ENCODE measurements around the gene GGCX. TPM values are rescaled to one million over a fixed set of nuclear protein-coding genes. Genes with fewer than 3 reads are reported as not detected.
"Not testable (repeated sequence)": the region's sequence is repeated elsewhere in the genome, so short reads cannot be mapped to it uniquely, and the experiment has no call there.

Gene GGCX
- total RNA-seq, 1 experiment from 2014 or later = 56.2 TPM

- no peak for DNase-seq (ENCODE audit: low read depth)
These were observed 33.5 kb upstream of the GGCX start for GRCh38 chr2:85594715-85595300.

DNA sequence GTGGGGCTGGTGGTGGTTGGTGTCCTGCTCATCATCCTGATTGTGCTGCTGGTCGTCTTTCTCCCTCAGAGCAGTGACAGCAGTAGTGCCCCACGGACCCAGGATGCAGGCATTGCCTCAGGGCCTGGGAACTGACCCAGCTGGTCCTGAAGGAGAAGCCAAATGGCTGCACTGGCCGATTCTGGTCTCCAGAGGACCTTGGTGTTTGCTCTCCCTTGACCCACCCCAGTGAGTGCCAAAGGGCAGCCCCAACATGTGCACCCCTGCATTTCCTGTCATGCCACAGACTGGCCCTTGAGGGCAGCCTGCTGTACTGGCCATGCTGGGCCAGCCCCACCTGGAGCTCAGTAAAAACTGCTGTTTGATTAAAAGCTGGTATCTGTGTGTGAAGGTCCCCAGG is 31.7 kb upstream of the GGCX start:
- DNase-seq (ENCODE audit: low read depth) = no peak

DNA sequence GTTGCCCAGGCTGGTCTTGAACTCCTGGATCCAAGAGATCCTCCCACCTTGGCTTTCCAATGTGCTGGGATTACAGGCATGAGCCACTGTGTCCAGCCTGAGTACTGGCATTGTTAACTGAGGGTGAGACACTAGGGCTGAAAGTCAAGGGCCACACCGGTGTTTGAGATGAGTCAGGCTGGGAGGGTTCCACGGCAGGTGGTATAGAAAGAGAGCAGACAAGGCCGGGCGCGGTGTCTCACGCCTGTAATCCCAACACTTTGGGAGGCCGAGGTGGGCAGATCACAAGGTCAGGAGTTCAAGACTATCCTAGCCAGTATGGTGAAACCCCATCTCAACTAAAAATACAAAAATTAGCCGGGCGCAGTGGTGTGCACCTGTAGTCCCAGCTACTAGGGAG is 31.0 kb upstream of the GGCX start:
- not testable (repeated sequence) for DNase-seq (ENCODE audit: low read depth)

- DNase-seq (ENCODE audit: low read depth) = no peak
These were observed 30.3 kb upstream of the GGCX start for GRCh38 chr2:85591563-85591962.

- no peak for DNase-seq (ENCODE audit: low read depth)
These were observed 29.7 kb upstream of the GGCX start for GRCh38 chr2:85590950-85591349.

DNA sequence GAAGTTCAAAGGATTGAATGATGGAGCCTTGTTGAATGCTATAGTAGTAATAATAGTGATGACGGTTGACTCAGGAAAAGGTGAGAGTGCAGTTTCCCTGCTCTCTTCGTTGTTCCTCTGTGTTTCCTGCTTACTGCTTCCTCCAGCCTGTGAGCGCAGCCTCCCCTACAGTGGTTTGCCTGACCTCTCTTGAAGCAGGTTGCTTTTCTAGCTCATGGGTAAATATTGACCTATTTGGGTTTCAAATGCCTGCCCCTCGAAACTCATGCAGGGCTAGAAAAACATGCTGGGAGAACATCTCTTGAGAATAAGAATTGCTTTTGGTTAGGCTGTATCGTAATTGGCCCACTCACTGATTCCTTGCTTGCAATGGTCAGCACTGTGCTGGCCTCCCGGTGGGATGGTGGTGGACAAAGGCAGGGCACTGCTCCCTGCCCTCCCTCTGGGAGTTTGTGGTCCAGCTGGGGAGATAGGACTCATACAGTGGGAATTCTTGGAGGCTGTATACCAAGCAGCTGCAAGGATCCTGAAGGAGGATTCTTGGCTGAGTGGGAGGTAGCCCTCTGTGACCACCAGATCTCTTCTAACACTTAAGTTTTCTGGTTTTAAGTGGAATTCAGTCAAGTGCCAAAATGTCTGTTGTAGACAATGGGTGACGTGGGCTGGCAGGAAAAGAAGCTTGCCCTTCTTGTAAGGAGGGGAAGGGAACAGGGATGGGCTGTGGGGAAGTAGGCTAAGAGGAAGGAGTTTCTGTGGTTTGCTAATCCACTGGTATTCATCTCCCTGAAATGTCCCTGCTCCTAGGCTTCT is 28.9 kb upstream of the GGCX start:
- DNase-seq (ENCODE audit: low read depth) = peak; percentile 82

- no peak for DNase-seq (ENCODE audit: low read depth)
These were observed 27.9 kb upstream of the GGCX start for GRCh38 chr2:85589181-85589580.

DNA sequence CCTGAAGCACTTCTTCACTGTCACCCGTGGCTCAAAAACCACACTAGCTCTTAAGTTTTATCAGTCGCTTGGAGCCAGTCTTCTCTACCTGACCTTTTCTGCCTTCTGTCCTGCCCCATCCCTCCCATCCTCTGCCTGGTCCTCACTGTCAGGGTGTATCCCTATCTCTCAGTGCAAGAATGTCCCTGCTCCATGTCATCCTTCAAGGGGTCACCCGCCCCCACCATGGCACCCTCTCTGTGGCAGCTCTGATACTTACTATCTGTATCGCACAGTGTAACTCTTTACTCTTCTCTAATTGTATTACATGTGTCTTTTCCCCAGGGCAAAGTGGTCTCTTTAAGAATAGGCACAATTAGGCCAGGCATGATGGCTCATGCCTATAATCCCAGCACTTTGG is 27.4 kb upstream of the GGCX start:
- DNase-seq (ENCODE audit: low read depth) = no peak

DNA sequence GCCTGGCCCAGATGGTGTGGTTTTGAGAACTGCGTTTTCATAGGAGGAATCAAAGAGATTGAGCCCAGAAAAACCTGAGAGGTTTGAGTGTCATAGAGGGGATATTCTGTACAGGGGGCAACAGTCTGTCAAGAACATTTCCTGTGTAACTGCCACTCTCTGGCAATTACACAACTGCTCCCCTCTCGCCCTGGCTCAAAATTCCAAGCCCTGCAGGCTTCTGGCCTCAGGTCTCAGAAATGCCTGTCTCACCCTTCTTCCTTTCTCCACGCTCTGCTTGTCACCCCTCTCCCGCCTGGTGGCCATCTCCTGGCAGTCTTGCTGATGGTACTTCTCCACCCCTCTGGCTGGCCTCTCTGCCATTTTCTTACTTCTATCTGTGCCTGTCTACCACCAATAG is 26.9 kb upstream of the GGCX start:
- no peak for DNase-seq (ENCODE audit: low read depth)

- DNase-seq (ENCODE audit: low read depth) = peak; percentile 87
These were observed 24.4 kb upstream of the GGCX start for GRCh38 chr2:85585781-85586105.

DNA sequence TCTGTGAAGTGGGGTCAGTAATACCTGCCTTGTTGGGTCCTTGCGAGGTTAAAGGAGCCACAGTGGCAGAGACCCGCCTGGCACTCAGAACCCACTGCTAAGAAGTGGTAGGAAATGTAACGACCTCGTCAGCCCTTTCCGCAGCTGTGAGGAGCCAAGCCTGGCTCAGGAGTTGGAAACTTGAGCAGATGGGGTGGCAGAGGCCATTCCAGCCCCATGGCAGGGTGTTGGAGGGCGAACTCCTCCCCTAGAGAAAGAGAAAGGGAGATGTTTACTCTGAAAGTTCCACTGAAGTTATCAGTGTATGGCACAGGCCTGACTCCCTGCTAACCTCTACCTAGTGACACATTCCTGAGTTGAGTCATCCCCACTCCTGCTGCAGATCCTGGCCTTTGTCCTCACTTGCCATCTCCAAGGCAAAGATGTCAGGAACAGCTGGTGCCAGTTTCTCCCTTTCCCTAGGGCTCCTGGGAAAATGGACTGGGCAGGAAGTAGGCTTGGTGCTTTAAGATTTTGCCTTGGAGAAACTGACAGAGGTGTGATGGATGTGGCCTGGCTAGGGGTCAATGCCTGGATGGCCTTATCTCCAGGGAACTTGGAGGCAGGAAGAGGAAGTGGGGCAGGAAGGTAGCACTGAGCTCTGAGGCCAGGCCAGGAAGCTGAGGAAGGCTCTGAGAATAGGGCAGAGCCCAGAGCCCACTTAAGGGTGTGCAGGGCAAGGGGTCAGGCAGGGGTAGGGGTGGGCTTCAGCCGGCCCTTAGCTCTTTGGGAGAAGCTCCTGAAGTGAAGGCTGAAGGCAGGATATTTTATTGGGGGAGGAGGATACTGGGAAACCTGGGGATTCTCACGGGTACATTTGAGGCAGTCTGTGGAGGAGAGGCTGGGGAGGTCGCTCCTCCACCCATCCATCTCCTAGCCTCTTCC is 23.8 kb upstream of the GGCX start:
- peak; percentile 95 for DNase-seq (ENCODE audit: low read depth)

GRCh38 chr2:85584354-85584856 is 23.1 kb upstream of the GGCX start, which contains the start of gene VAMP5:
TSS of gene VAMP5 (plus strand) at chr2:85584431. CDS start at chr2:85584491, 60 bp downstream.
- peak; percentile 30 for DNase-seq (ENCODE audit: low read depth)

DNA sequence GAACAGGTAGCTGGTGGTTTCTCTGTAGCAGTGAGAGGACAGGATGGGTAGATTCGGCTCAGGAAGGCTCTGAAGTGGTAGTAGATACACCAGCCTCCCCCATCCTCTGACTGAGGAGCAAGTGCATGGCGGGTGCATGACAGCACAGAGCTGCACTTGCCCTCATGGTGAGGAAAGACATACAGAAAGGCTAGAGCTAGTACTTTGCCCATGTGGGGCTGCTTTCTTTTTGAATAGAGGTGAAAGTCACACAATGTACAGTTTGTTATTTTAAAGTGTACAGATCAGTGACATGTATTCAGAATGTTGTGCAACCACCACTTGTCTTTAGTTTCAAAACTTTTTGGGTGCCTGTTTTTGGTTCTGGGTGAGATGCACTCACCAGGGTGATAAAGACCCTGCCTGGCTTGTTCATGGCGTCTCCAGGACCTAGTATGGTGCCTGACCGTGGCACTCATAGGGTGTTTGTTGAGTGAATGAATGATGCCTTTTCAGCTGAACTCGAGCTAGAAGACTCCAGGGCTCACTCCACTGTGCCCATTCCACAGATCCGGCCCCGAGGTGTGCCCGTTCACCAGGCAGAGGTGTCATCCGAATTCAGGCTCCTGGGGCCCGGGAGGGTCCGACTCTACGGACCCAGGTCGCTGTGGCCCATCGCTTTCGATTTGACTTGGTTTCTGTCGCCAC is 22.5 kb upstream of the GGCX start:
- DNase-seq (ENCODE audit: low read depth) = no peak

DNA sequence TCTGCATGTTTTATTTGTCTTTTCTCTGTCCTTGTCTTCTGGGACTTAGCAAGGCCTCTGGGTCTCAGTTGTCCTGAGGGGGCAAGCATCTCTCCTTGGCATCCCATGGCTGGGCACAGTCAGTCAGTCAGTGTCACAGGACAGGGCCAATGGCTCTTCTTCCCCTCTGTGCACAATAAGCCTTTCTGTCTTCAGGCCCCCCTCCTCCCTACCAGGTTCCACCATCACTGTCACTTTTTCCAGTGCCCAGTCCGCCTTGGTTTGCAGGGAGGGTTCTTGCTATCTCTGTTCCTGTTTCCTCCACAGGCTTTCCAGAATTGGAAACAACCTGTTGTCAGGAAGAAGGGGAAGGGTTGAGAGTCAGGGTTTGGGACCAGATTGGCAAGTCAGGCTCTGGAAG is 21.2 kb upstream of the GGCX start:
- DNase-seq (ENCODE audit: low read depth) = no peak

- no peak for DNase-seq (ENCODE audit: low read depth)
These were observed 18.9 kb upstream of the GGCX start for GRCh38 chr2:85580206-85580605.

GRCh38 chr2:85579266-85579935 is 18.1 kb upstream of the GGCX start:
- no peak for DNase-seq (ENCODE audit: low read depth)

GRCh38 chr2:85578243-85579180 is 17.2 kb upstream of the GGCX start:
- no peak for DNase-seq (ENCODE audit: low read depth)

- DNase-seq (ENCODE audit: low read depth) = no peak
These were observed 16.3 kb upstream of the GGCX start, which contains the start of gene VAMP8 for GRCh38 chr2:85577386-85578242. TSS of gene VAMP8 (plus strand) at chr2:85577586. CDS start at chr2:85577647, 61 bp downstream.

- DNase-seq (ENCODE audit: low read depth) = no peak
These were observed 15.7 kb upstream of the GGCX start for GRCh38 chr2:85577063-85577385.

Measured in M059J (cell line).